Caco-2 (cell line): Measurements from ENCODE around the gene QARS1. TPM values are rescaled to one million over a fixed set of nuclear protein-coding genes. Genes with fewer than 3 reads are reported as not detected.

Source experiments
- BruUV-seq: library from RNA; stranded (reverse); fragments of 400-500 nt; replicated peaks from 2 replicates; lab custom pipeline; 2021; lab: Mats Ljungman, UMichigan
- CTCF ChIA-PET: fragments of 300-600 bp; sonication (Branson Sonifier 250); formaldehyde crosslinking; loops from one replicate; lab custom pipeline; 2022; ENCODE audit warnings: antibody characterized with exemption; lab: Charles Lee
- POLR2A ChIA-PET: fragments of 300-600 bp; sonication (Branson Sonifier 250); formaldehyde crosslinking; loops from one replicate; lab custom pipeline; 2022; ENCODE audit warnings: antibody characterized with exemption; lab: Charles Lee
- DNase-seq, 2 experiments: peaks; one replicate each; pipeline versions ENCODE4 v3.0.0 to v3.0.0-alpha.2; 2020 to 2022
- H3K27me3 ChIP-seq: replicated peaks from 2 replicates; pipeline ENCODE4 v1.6.0; 2011; ENCODE audit warnings: low read length; ENCODE audit not compliant: control insufficient read depth, insufficient read depth
- H3K36me3 ChIP-seq: 2 replicates; pipeline ENCODE4 v1.5.1; 2011; ENCODE audit warnings: low read length; ENCODE audit not compliant: control insufficient read depth, insufficient read depth
- H3K4me1 ChIP-seq: fragments of 250-450 bp; sonication (Bioruptor Pico); 2 replicates; pipeline ENCODE4 v1.5.1; 2020; ENCODE audit warnings: mild to moderate bottlenecking
- H3K4me3 ChIP-seq: 2 replicates; pipeline ENCODE4 v1.5.1; 2011; ENCODE audit warnings: low read depth, mild to moderate bottlenecking, control low read depth, low read length
- H3K9me3 ChIP-seq: fragments of 250-450 bp; sonication (Bioruptor Pico); 2 replicates; pipeline ENCODE4 v1.5.1; 2020; ENCODE audit warnings: mild to moderate bottlenecking, moderate library complexity
- H3K27ac Mint-ChIP-seq: one replicate; pipeline ENCODE4 v1.8.0; 2022; ENCODE audit warnings: mixed read lengths; ENCODE audit not compliant: unreplicated experiment
- H3K27me3 Mint-ChIP-seq: one replicate; pipeline ENCODE4 v1.8.0; 2022; ENCODE audit warnings: mixed read lengths; ENCODE audit not compliant: insufficient read depth, unreplicated experiment
- H3K36me3 Mint-ChIP-seq: one replicate; pipeline ENCODE4 v1.8.0; 2022; ENCODE audit warnings: mild to moderate bottlenecking, mixed read lengths; ENCODE audit not compliant: insufficient read depth, unreplicated experiment
- H3K4me1 Mint-ChIP-seq: one replicate; pipeline ENCODE4 v1.8.0; 2022; ENCODE audit warnings: low read depth, mixed read lengths; ENCODE audit not compliant: unreplicated experiment
- H3K4me3 Mint-ChIP-seq: one replicate; pipeline ENCODE4 v1.8.0; 2022; ENCODE audit warnings: mild to moderate bottlenecking, moderate library complexity, mixed read lengths; ENCODE audit not compliant: unreplicated experiment
- H3K9me3 Mint-ChIP-seq: one replicate; pipeline ENCODE4 v1.8.0; 2022; ENCODE audit warnings: mixed read lengths; ENCODE audit not compliant: unreplicated experiment
- intact Hi-C: fragments of 100-400 bp; cut with micrococcal nuclease; formaldehyde crosslinking; loops from one replicate; pipeline ENCODE4 v1.10.0; 2022; ENCODE audit not compliant: unreplicated experiment
- total RNA-seq: library from RNA; stranded (reverse); gene quantifications from 2 replicates; pipeline ENCODE4 v1.2.3, GENCODE V29; 2022
- TF ChIP-seq, protein P1 (sequence below), 2 experiments: fragments of 200-600 bp in 1 of 2; IDR thresholded peaks; 1 replicate in 1 of 2; 2 replicates in 1 of 2; pipeline versions ENCODE4 v1.5.1 to v1.8.0; 2011 to 2022; ENCODE audit warnings: antibody characterized with exemption in 1 of 2, control low read depth in 1 of 2, inconsistent platforms in 1 of 2, low read depth in 1 of 2, low read length in 1 of 2, mild to moderate bottlenecking in 1 of 2, moderate library complexity in 1 of 2; ENCODE audit not compliant: insufficient read depth in 1 of 2, severe bottlenecking in 1 of 2, unreplicated experiment in 1 of 2

Gene QARS1
- total RNA-seq, 1 experiment from 2014 or later = 361 TPM

DNA sequence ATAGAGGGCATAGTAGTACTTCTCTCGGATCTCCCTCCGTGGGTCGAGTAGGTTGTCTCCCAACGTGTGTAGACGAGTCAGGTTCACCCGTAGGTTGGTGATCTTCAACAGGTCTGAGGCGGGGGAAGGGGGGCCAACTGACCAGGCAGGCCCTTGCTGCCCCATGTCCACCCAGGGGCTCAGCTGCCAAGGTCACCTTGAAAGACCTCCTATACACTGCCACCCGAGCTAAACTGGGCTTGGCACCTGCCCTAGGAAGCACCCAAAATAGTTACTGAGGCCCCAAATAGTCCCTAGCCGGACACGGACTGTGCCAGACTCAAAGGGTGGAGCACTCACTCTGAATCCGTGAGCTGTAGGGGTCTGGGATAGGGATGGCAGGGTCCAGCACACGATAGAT is 26.5 kb upstream of the QARS1 start:
- Histone ChIP-seq H3K9me3 (no peaks in the 10 kb centered on the region), H3K4me1 (peaks cover 15% of the 10 kb centered on the region), H3K36me3 (peaks cover 5% of the 10 kb centered on the region; the same call in 1 of the 2 replicates), H3K4me3 (no peak overlapping the region), H3K27me3 (no peaks in the 10 kb centered on the region)
- no peak for DNase-seq
- Mint-ChIP-seq H3K4me3 (peak overlapping the region; percentile 93), H3K27me3 (no peaks in the 10 kb centered on the region), H3K4me1 (peaks cover 13% of the 10 kb centered on the region), H3K9me3 (no peaks in the 10 kb centered on the region), H3K27ac (peak overlapping the region; percentile 90), H3K36me3 (peaks cover 32% of the 10 kb centered on the region)
- intact Hi-C loops = no loop called here
- TF ChIP-seq, protein P1, sequence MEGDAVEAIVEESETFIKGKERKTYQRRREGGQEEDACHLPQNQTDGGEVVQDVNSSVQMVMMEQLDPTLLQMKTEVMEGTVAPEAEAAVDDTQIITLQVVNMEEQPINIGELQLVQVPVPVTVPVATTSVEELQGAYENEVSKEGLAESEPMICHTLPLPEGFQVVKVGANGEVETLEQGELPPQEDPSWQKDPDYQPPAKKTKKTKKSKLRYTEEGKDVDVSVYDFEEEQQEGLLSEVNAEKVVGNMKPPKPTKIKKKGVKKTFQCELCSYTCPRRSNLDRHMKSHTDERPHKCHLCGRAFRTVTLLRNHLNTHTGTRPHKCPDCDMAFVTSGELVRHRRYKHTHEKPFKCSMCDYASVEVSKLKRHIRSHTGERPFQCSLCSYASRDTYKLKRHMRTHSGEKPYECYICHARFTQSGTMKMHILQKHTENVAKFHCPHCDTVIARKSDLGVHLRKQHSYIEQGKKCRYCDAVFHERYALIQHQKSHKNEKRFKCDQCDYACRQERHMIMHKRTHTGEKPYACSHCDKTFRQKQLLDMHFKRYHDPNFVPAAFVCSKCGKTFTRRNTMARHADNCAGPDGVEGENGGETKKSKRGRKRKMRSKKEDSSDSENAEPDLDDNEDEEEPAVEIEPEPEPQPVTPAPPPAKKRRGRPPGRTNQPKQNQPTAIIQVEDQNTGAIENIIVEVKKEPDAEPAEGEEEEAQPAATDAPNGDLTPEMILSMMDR (IDR thresholded peaks at IDR 0.05; ENCODE audit: insufficient read depth in 1 of 2, low read depth in 1 of 2, low read length in 1 of 2, severe bottlenecking in 1 of 2, unreplicated experiment in 1 of 2) = no peak
- CTCF ChIA-PET = no interaction called here
- no TSS peak for BruUV-seq
- POLR2A ChIA-PET = no interaction called here

- CTCF ChIA-PET = no interaction called here
- H3K36me3 ChIP-seq = peaks cover 4% of the 10 kb centered on the region; the same call in 1 of the 2 replicates
- Mint-ChIP-seq H3K27me3 (no peaks in the 10 kb centered on the region), H3K9me3 (no peaks in the 10 kb centered on the region), H3K4me1 (no peaks in the 10 kb centered on the region), H3K36me3 (peaks cover 26% of the 10 kb centered on the region), H3K4me3 (no peak overlapping the region), H3K27ac (no peak overlapping the region)
- no peaks in the 10 kb centered on the region for H3K9me3 ChIP-seq
- DNase-seq = no peak
- no peaks in the 10 kb centered on the region for H3K27me3 ChIP-seq
- POLR2A ChIA-PET = no interaction called here
- intact Hi-C loops = no loop called here
- TF ChIP-seq, protein P1 (IDR thresholded peaks at IDR 0.05; ENCODE audit: insufficient read depth in 1 of 2, low read depth in 1 of 2, low read length in 1 of 2, severe bottlenecking in 1 of 2, unreplicated experiment in 1 of 2) = no peak
- no peak overlapping the region for H3K4me3 ChIP-seq
- peaks cover 3% of the 10 kb centered on the region; the same call in 1 of the 2 replicates for H3K4me1 ChIP-seq
- no TSS peak for BruUV-seq
These were observed 20.6 kb upstream of the QARS1 start for GRCh38 chr3:49124991-49125670.

GRCh38 chr3:49124203-49124602 is 19.6 kb upstream of the QARS1 start:
- intact Hi-C loops = no loop called here
- Histone ChIP-seq H3K9me3 (no peaks in the 10 kb centered on the region), H3K36me3 (peaks cover 2% of the 10 kb centered on the region; the same call in 1 of the 2 replicates), H3K4me3 (no peak overlapping the region), H3K27me3 (no peaks in the 10 kb centered on the region), H3K4me1 (peaks cover 9% of the 10 kb centered on the region; the same call in 1 of the 2 replicates)
- DNase-seq = no peak
- Mint-ChIP-seq H3K4me3 (no peak overlapping the region), H3K36me3 (peaks cover 21% of the 10 kb centered on the region), H3K9me3 (no peaks in the 10 kb centered on the region), H3K4me1 (no peaks in the 10 kb centered on the region), H3K27ac (no peak overlapping the region), H3K27me3 (no peaks in the 10 kb centered on the region)
- TF ChIP-seq, protein P1 (IDR thresholded peaks at IDR 0.05; ENCODE audit: insufficient read depth in 1 of 2, low read depth in 1 of 2, low read length in 1 of 2, severe bottlenecking in 1 of 2, unreplicated experiment in 1 of 2) = no peak
- ChIA-PET CTCF (no interaction called here), POLR2A (no interaction called here)
- no TSS peak for BruUV-seq
